Stimulated activated CD4-positive, alpha-beta T cell treated with anti-CD3 and anti-CD28 coated beads, Interleukin-4, amount 100 ng/mL, for 4 hours (primary cell): ENCODE results near the gene SDCCAG8.

Experiments
- DNase-seq, 2 experiments: peaks; one replicate each; pipeline ENCODE4 v3.0.0-alpha.2; 2020

The SDCCAG8 gene

DNA sequence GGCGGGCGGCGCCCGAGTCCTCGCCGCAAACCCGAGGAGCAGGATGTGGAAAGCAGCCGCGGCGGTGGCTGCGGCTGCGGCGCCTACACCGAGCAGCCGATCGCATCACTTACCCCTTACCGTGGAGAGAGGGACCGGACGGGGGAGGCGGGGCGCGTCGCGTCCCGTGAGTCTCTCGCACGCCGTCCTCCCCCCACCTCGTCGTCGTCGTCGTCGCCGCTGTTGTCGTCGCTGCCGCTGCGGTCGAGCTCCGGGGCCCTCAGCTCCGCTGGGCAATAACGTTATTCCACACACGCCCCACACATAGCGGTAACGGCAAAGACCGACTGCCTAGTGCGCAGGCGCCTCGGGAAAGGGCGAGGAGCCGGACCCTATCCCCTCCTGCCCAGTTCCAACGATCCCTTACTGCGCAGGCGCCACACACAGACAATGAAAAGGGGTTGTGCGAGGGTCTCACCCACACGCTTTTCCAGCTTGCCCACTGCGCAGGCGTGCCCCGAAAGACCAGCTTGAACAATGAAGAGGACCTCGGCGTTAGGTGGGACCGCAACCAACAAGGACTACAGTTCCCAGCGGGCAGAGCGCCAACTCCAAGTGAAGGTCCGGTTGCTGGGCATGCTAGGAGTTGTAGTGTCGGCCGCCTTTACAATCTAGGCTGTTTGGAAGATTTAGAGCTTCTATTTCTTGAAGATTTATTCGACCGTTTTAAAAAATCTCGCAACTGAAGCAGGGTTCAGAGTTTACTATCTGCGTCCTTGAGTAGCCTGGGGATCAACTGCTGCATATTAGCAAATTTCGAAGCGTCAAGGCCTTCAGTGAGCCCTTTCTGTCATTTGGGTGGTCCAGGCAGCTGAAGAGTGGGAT is 682 bp upstream of the SDCCAG8 start, which contains the start of gene CEP170:
CEP170 (minus strand) TSS at position 355 of the 864 bp plus-strand sequence. CDS start 30,001 bp downstream, outside the sequence.
- peak; percentile 87 to 88 for DNase-seq

DNA sequence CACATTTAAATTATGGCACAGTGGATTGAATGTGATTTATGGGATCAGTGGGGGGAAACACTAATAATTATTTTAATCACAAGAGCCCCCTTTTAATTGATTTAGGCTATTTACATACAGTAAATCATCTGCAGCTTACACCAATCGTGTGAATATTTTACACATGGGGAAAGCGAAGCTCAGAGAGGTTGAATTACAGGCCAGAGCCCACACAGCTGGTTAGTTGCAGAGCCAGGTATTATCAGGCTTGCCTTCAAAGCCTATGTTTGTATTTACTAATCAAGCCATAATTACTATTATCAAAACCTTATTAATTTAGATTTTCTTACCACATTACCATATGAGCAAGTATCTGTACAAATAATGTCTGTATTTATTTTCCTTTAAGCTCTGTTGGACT is 749 bp downstream of the SDCCAG8 start:
- DNase-seq, result no peak

DNA sequence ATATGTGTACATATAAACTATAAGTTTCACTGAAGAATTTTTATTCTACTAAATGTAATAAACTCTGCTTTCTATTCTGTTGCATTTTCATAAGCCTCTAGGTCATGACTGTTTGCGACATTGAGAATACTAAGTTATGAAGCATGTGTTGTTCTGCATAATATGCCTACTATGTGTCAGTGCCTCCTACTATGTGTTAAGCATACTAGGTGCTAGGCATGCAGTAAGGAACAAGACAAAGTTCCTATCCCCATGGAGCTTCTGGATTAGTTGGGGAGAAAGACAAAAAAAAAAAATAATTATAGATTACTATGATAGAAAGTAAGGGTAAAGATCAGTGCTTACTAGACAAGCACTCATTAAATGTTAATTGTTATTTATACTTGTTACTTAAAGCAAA is 1.3 kb downstream of the SDCCAG8 start:
- DNase-seq, result no peak

DNA sequence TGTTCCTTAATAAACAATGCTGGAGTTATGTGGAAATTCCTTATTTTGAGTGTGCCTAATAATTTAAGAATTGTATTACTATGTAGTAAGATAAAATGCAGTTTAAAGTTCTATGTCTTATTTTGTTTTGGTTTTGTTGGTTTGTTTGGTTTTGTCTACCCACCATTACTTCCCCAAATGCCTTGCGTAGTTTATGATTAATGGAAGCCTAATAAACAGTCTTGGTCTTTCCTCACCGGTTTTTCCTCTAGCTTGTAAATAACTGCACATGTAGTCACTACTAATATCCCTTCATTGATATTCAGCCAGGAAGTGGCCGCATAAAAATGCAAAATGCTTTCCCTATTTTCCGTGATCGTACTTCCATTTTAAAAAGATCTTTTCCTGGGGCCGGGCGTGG is 2.9 kb downstream of the SDCCAG8 start:
- DNase-seq, result no peak

DNA sequence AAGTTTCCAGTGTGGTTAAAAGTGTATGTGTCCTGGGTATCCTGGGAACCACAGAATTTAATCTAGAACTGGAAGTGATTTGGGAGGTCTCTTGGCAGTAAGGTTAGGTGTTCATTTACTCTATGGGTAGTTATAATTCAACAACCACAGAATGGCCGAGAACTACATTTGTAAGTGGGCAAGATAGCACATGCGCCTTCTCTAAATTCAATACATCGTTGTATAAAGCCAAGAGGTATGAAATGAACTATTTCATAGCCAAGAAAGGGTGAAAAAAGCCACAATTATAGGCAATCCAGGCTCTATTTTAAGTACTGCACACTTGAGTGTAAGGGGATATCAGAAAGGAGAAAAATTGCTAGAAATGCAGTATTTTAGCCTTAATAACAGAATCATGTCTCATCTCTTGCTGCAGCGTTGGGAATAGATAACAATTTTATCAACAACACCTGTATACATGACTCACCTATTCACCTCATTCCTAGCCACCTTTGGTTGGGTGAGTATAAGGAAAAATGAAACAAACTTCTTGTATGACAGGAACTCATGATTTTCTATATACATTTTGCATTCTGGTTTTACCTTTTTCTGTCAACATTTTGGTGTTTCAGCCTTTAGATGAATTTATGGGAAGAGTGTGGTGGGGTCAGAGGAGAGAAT is 4.5 kb downstream of the SDCCAG8 start:
- DNase-seq, result no peak

DNA sequence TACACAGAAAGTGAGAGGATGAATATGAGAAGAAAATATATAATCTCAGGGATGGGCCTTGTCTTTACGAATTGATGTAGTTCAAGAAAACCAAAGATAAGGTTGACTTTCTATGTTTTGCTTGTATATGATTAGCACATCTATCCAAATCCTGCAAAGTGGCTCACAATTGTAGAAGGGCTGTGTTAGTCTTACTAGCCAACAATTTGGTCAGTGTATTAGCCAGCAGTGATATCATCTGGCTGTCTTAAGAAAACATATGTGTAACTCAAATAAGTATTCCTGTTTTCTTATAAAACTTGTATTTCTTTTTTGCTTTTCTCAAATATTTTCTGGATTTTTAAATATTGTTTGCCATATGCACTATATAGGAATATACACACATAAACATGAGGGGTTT is 5.5 kb downstream of the SDCCAG8 start:
- DNase-seq, result no peak

DNA sequence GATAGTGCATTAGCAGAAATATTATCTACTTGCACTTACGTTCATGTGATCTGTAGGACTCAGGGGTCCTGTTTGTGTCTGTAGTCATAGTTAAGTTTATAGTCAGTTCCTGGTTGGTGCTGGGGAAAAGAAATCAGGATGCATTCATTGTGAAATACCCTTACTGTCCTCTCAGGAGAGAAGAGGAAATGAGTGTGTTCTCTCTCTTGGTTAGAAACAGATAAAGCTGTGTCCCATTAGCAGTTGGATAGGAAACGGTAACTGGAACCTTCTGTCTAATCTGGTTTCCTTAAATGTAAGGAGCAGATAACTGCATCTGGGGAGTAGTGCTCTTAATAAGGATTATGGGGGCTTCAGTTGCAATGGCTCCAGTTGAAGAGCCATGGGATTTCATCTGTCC is 8.9 kb downstream of the SDCCAG8 start:
- no peak for DNase-seq

DNA sequence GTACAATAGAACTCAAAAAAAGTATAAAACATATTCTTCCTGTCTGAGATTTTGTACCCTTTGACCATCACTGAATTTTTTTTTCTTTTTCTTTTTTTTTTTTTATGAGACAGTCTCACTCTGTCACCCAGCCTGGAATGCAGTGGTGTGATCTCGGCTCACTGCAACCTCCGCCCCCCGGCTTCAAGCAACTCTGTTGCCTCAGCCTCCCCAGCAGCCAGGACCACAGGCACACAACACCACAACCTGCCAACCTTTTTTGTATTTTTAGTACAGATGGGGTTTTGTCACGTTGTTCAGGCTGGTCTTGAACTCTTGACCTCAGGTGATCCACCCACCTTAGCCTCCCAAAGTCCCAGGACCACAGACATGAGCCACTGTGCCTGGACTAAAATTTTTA is 10.4 kb downstream of the SDCCAG8 start:
- no peak for DNase-seq

DNA sequence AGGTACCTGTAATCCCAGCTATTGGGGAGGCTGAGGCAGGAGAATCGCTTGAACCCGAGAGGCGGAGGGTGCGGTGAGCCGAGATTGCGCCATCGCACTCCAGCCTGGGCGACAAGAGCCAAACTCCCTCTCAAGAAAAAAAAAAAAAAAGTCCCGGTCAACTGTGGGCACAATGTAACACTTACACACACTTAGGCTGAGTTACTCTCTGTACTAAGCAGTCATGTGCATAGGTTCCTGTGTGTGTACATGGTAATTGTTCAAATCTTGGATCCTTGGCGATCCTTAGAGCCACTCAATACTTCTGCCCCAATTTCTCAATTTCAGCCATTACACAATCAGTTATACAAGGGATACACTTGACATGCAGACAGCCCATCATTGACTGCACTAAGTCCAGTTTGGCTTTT is 11.6 kb downstream of the SDCCAG8 start:
- DNase-seq, result no peak

DNA sequence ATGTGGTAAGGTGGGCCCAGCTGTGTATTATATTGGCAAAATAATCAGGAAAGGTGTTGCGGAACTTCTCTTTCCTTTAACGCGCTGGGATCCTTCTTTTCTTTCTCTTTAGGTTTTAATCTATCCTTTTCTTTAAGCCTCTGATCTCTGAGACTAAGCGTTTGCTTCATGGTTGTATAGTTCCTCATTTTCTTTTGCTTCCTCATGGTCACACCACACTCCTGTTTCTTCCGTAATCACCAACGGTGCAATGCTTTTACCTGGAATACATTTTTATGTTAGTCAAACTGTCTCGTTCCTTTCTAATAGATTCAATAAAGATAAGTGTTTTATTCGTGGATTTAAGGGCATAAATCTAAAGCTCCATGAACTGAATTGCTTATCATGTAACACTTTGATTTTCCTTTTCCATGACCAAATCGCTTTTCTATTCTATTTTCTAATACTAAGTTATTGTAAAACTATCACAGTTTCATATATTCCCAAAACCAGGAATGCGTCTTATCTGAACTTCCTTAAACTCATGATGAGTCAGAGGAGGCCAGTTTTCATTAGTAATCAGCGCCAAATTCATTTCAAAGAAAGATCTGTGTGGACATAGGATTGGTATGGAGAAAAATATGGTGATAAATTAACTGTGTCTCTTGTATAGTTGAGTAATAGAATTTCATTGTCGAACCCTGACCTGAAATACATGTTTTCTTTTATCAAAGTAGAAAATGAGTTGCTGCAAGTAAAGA is 12.2 kb downstream of the SDCCAG8 start:
- no peak for DNase-seq

DNA sequence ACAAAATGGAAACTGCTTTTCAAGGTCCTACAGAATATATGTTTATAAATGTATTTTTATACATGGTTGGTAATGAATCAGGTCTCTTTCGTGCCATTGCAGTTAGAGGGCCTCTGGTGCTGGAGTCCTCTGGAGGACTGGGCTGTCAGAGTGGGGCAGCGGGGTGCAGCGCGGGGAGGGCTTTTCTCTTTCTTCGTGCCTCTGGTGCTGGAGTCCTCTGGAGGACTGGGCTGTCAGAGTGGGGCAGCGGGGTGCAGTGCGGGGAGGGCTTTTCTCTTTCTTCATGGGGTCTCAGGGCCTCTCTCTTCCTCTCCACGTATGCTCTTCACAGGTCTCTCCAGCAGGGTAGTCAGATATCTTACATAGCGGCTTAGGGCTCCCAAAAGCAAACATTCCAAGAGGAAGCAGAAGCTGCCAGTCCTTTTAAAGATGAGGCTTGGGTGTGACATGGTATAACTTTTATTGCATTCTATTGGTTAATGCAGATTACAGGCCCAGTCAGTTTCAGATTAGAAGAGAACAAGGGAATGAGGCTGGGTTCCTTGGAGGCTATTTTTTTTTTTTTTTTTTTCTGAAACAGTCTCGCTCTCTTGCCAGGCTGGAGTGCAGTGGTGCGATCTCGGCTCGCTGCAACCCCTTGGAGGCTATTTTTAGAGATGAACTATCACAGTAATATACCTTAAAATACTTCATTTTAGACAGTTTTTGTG is 13.1 kb downstream of the SDCCAG8 start:
- no peak for DNase-seq

DNA sequence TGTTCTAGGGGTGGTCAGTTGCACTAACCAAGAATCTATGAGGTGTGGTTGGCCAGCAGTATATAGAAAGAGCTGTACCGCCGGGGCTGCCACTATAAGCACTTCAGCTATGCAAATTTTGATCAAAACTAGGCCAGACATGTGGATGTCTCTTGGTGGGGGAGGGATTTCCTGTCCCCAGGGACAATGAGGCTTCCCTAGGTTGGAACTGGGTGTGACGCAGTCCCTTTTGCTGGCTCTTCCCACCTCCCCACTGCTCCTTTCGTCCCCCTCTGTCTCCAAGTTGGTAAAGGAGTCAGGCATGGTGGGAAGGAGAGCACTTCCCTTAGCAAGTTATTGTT is 13.6 kb downstream of the SDCCAG8 start:
- DNase-seq, result no peak

DNA sequence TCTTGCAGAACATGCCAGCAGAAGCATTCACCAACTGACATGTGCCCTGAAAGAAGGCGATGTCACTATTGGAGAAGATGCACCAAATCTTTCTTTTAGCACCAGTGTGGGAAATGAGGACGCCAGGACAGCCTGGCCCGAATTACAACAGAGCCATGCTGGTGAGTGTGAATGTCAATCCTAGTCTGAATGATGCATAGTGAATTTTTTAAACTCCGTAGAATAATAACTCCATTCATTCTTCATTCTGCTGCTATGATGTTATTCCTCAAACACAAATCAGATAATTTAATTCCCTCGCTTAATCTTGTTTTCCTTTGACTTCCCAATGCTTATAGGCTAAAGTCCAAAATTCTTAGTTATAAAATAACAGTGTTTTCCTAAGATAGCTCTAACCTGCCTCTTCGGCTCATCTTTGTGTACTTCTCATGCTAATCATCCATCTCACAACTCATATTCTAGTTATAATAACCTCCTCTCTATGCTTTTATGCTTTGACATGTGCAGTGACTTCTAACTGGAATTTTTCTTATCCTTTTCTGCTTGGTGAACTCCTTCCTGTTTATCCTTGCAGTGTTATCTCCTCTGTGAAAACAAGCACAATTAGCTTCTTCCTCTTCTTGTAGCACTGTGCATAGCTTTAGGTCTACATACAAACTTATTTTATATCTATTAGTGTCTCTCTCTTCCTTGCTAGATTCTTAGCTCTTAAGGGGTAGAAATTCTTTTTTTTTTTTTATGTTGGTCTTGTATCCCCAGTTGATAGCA is 14.4 kb downstream of the SDCCAG8 start:
- no peak for DNase-seq

DNA sequence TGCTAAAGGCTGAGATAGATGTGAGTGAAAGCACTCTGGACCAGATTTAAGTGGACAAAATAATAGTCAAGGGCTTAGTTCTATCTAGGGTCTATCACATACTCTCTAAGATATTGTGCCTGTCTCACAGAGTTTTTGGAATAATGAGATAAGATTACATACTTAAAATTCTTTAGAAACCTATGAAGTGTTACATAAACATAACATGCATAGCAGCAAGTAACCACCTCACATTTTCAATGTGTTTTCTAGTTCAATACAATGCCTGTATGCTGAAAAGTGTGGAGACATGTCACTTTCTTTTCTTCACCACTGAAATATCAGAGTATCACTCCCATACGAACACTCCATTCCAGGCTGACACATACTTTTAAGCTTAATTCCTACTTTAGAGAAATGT is 16.2 kb downstream of the SDCCAG8 start:
- no peak for DNase-seq

DNA sequence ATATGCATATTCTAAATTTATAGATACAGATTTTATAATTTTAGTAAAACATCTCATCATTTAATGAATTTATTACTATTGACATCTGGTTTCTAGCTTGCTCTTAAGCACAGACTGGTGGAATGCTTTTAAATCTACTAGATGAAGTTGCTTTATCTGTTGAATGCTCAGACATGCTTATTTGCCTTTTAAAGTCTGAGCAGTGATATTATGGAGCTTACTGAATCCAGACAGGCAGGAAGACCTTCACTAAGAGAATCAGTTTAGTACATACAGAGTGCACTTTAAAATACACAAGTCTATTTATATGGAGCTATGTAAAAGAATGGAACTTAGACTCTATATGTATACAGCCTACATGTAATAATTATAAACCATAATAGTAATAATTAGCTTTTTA is 16.6 kb downstream of the SDCCAG8 start:
- DNase-seq, result no peak

DNA sequence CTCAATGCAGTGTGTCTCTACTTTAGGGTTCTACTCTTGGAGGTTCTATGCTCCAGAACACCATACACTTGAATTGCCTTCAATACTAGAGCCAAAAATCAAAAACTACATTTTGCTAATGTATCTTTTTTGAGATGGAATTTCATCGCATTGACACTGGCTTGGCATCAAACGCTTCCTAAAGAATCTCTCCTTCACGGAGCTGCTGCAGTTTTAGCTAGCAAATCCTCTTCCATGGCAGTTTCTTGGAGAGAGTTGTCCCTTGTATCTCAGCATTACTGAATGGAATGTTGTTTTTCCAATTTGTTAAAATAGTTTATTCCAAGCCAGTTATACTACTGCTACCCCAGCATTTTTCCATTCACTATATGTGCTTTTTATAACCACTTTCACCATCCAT is 17.7 kb downstream of the SDCCAG8 start:
- DNase-seq, result no peak

DNA sequence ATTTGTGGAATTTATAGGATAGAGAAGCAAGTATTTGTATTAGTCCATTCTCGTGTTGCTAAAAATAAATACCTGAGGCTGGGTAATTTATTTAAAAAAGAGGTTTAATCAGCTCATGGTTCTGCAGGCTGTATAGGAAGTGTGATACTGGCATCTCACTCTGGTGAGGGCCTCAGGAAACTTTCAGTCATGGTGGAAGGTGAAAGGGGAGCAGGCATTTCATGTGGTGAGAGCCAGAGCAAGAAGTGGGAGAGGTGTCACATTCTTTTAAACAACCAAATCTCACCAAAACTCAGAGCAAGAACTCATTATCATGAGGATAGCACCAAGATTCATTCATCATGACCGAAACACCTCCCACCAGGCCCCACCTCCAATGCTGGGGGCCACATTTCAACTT is 18.1 kb downstream of the SDCCAG8 start:
- no peak for DNase-seq

DNA sequence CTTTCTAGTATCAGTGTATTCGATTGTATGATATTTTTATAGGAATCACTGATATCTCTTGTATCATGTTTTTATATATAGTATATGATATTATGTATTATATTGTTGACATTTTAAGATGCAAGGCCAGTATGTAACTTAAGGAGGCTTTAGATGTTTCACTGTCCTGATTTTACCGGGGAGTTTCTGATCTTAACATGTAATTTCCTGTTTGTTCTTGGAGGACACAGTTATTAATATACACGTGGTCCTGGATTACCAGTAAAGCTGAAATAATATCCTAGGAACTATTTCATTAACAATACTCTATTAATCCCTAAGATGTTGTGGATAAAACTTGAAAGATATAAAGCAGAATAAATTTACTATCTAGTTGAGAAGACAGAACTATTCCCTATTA is 19.5 kb downstream of the SDCCAG8 start:
- no peak for DNase-seq

DNA sequence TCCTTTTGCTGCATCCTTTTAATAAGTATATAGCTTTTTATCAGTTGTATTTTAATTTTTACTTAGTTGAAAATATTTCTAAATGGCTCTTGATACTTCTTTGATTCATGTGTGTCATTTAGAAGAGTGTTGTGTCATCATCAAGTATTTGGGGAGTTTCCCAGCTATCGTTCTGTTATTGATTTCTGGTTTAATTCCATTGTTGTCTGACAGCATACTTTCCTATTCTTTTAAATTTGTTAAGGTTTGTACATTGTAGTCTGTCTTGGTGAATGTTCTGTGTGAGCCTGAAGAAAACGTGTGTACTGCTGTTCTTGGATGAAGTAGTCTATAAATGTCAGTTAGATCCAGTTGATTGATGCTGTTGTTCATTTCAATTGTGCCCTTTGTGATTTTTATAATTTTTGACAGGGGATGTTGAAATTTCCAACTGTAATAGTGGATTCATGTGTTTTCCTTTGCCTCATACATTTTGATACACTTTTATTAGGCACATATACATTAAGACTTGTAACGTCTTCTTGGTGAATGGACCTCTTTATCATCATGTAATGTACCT is 24.8 kb downstream of the SDCCAG8 start:
- DNase-seq, result no peak

DNA sequence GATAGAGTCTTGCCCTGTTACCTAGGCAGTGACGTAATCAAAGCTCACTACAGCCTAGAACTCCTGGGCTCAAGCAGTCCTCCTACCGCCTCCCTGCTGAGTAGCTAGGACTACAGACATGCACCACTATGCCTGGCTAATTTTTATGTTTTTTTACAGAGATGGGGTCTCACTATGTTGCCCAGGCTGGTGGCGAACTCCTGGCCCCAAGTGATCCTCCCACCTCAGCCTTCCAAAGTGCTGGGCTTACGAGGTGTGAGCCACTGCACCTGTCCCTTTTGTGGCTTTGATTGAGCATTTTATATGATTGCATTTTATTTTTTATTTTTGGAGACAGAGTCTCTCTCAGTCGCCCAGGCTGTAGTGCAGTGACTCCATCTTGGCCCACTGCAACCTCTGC is 25.8 kb downstream of the SDCCAG8 start:
- DNase-seq, result no peak

DNA sequence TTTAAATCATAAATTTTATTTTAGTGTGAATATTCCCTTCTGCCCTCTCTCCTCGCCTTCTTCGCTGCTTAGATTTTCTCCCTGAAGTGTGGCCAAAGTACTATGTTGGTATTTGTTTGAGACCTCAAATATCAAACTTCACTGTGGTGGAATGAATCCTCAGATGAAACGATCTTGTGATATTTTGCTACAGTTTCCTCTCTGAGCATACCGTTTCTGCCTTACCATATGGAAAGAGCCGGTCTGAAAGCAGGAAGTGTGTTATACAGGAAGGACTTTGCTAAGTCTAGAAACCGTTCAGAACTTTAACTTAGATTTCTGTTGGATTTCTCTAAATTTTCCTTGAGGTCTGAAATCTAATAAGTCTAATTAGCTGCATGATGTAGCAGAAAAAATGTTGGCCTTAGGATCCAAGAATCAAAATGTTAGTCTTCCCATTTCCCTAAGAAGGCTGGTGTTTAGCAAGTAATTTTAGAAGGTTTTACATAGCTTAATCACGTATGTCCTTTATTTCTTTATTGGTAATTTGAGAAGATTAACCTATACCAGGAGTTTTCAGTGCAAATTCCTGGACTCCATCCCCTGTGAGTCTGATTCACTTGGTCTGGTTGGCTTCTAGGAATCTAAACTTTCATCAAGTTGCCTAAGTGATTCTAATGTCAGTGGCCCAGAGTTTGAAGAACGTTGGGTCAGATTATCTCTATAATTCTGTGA is 30.7 kb downstream of the SDCCAG8 start:
- no peak for DNase-seq

DNA sequence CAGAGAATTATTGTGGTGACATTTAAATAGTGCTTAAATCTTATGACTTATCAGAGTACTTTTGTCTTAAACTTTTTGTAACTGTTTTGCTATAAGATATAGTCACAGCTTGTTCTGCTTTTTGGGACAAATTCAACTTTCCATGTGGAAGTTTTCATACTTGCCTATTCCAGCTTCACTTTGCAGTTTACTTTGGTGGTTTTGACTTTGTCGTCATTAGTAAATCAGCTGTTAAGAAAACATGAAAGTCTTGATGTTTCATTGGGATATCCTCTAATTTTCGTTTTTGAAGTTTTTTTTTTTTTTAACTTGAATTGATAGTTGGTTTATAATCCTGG is 31.3 kb downstream of the SDCCAG8 start:
- DNase-seq, result no peak
